Stomach (tissue), 4 donors: ENCODE results near the gene SLC22A13.
"Not testable (repeated sequence)": the region's sequence is repeated elsewhere in the genome, so short reads cannot be mapped to it uniquely, and the experiment has no call there.

Source experiments
- EP300 ChIP-seq: sonication (generic); formaldehyde crosslinking; IDR thresholded peaks from one replicate; pipeline ENCODE4 v1.6.1; 2017; ENCODE audit warnings: antibody characterized with exemption
- POLR2A ChIP-seq, 4 donors: fragments of 450-650 bp; IDR thresholded peaks; one replicate each; pipeline ENCODE4 v1.6.1; 2016; ENCODE audit warnings: antibody characterized with exemption in 4 of 4, control low read depth in 2 of 4, mild to moderate bottlenecking in 1 of 4, moderate library complexity in 1 of 4
- POLR2AphosphoS5 ChIP-seq, 3 donors: sonication (generic); formaldehyde crosslinking; IDR thresholded peaks; one replicate each; pipeline ENCODE4 v1.6.1; 2016; ENCODE audit warnings: antibody characterized with exemption in 3 of 3
- TF ChIP-seq, protein P1 (sequence below), 7 experiments: fragments of 450-650 bp in 4 of 7; fragments of 200-600 bp in 3 of 7; sonication (generic) in 3 of 7; IDR thresholded peaks; one replicate each; pipeline ENCODE4 v1.5.1; 2016 to 2019; ENCODE audit warnings: antibody characterized with exemption in 7 of 7, control low read depth in 2 of 7, mild to moderate bottlenecking in 1 of 7

DNA sequence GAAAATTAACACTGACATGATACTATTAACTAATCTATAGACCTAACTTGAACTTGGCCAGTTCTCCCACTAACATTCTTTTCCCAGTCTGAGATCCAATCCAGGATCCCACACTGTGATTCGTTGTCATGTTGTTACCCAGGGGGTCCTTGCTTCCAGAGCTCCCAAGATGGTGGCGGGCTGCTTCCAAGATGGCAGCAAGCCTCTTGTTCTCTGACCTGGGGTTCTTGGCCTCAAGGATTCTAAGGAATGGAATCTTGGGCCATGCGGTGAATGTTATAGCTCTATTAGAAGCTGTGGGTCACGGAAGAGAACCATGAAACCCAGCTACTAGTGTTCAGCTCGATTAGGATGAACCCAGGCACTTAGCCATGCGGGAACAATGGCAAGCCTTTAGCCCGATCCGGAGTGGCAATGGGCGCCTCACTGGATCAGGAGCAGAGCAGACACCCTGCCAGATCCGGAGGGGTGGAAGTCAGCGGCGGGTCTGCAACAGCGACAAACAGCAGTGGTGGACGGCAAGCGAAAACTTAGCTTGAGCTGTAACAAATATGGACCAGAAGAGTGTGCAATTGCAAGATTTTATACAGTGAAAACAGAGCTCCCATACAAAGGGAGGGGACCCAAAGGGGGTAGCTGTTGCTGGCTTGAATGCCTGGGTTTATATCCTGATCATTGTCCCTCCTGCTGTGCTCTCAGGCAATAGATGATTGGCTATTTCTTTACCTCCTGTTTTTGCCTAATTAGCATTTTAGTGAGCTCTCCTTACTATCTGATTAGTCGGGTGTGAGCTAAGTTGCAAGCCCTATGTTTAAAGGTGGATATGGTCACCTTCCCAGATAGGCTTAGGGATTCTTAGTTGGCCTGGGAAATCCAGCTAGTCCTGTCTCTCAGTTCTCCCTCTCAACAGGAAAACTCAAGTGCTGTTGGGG lies 23.9 kb downstream of the SLC22A13 start:
- TF ChIP-seq EP300; POLR2A (IDR thresholded peaks at IDR 0.05); POLR2AphosphoS5 (IDR thresholded peaks at IDR 0.05): not testable (repeated sequence)
- TF ChIP-seq, protein P1, sequence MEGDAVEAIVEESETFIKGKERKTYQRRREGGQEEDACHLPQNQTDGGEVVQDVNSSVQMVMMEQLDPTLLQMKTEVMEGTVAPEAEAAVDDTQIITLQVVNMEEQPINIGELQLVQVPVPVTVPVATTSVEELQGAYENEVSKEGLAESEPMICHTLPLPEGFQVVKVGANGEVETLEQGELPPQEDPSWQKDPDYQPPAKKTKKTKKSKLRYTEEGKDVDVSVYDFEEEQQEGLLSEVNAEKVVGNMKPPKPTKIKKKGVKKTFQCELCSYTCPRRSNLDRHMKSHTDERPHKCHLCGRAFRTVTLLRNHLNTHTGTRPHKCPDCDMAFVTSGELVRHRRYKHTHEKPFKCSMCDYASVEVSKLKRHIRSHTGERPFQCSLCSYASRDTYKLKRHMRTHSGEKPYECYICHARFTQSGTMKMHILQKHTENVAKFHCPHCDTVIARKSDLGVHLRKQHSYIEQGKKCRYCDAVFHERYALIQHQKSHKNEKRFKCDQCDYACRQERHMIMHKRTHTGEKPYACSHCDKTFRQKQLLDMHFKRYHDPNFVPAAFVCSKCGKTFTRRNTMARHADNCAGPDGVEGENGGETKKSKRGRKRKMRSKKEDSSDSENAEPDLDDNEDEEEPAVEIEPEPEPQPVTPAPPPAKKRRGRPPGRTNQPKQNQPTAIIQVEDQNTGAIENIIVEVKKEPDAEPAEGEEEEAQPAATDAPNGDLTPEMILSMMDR (IDR thresholded peaks at IDR 0.05): not testable (repeated sequence)
